HUES6 (cell line): ENCODE data around the gene ADPRHL1.
A peak's percentile ranks its signal among the peaks of the same experiment; 100 is the strongest.

ENCODE experiments used
- H3K27ac ChIP-seq: 2 replicates; pipeline ENCODE4 v1.7.0; 2013; ENCODE audit warnings: low read depth, mild to moderate bottlenecking, low read length, inconsistent platforms
- H3K27me3 ChIP-seq: 2 replicates; pipeline ENCODE4 v1.6.1; 2013; ENCODE audit warnings: low read length; ENCODE audit not compliant: control insufficient read depth, insufficient read depth
- H3K36me3 ChIP-seq: 2 replicates; pipeline ENCODE4 v1.6.1; 2013; ENCODE audit warnings: low read length; ENCODE audit not compliant: control insufficient read depth, insufficient read depth
- H3K4me1 ChIP-seq: 2 replicates; pipeline ENCODE4 v1.6.1; 2013; ENCODE audit warnings: low read length; ENCODE audit not compliant: control insufficient read depth, insufficient read depth
- H3K4me3 ChIP-seq: 2 replicates; pipeline ENCODE4 v1.5.1; 2013; ENCODE audit warnings: low read depth, low read length
- H3K9ac ChIP-seq: one replicate; pipeline ENCODE4 v1.6.1; 2013; ENCODE audit warnings: mild to moderate bottlenecking, low read length
- H3K9me3 ChIP-seq: 2 replicates; pipeline ENCODE4 v1.6.1; 2013; ENCODE audit warnings: low read depth, low read length; ENCODE audit not compliant: control insufficient read depth, insufficient read depth

Gene ADPRHL1

DNA sequence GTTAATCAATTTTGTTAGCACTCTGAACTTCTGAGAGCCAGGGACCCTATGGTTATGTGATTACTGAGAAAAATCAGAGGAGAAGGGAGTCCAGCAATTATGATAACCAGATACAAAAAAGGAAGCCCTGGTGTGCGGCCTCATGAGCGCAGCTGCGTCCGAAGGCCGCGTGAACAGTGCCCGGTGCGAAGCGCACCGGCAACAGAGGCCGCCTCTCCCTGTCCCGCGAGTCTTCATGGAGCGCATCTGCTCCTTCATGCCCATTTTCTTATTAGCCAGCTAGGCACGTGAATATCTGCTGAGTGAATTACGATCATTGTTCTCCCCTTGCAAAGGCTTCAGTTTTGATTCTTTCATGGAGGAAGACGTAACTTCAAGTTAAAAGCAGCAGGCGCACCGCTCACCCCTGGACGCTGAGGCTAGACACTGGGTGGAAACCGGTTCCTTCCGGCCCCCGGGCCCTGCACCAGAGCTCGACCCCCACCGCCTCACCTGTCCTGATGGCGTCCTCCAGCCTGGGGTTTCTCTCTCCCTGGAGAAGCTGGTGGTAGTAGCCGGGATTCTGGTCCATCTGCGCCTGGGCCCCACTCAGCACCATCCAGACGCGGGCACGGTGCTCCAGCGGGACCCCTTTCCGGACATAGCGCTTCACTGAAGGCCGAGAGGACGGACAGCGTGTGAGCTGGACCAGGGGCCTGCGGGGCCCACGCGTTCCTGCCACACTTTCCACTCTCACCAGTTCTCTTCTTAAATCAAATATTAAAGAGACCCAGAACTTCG is 98.3 kb downstream of the ADPRHL1 start:
- Histone ChIP-seq H3K4me3 (no peak overlapping the region), H3K9me3 (no peaks in the 10 kb centered on the region), H3K27ac (no peak overlapping the region), H3K4me1 (no peaks in the 10 kb centered on the region), H3K27me3 (no peaks in the 10 kb centered on the region), H3K9ac (no peak overlapping the region), H3K36me3 (peaks cover 55% of the 10 kb centered on the region)

- Histone ChIP-seq H3K4me1 (no peaks in the 10 kb centered on the region), H3K36me3 (peaks cover 55% of the 10 kb centered on the region), H3K9me3 (no peaks in the 10 kb centered on the region), H3K27ac (no peak overlapping the region), H3K4me3 (no peak overlapping the region), H3K27me3 (no peaks in the 10 kb centered on the region), H3K9ac (no peak overlapping the region)
Observed at GRCh38 chr13:113353254-113353653, 100.0 kb downstream of the ADPRHL1 start.

DNA sequence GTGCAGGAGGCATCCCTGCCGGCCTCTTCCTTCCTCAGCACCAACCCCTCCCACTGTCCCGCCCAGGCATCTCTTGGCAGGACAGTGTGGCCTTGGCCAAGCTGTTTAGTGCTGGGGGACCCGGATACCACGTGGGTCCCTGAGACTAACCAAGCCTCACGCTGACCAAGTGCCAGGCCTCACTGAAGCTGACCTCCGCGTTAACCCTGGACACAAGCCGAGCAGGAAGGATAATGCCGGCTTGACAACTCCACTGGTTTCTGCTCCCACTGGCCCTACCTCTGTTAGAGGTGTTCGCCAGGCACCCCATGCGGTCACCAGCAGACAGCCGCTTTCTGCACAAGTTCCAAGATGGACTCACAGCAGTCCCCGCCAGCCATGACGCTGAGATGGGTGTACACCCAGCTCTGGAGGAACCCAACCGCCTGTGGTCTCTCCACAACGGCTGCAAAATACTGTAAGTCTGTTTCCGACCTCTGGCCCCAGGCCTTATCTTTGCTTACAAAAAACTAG is 101.7 kb downstream of the ADPRHL1 start:
- H3K4me1 ChIP-seq = no peaks in the 10 kb centered on the region
- no peaks in the 10 kb centered on the region for H3K9me3 ChIP-seq
- H3K36me3 ChIP-seq = peaks cover 60% of the 10 kb centered on the region
- H3K4me3 ChIP-seq = no peak overlapping the region
- 0 out of 2 replicates have a peak overlapping the region, but pooled peaks have one; percentile 41 for H3K27ac ChIP-seq
- no peak overlapping the region for H3K9ac ChIP-seq
- no peaks in the 10 kb centered on the region for H3K27me3 ChIP-seq

DNA sequence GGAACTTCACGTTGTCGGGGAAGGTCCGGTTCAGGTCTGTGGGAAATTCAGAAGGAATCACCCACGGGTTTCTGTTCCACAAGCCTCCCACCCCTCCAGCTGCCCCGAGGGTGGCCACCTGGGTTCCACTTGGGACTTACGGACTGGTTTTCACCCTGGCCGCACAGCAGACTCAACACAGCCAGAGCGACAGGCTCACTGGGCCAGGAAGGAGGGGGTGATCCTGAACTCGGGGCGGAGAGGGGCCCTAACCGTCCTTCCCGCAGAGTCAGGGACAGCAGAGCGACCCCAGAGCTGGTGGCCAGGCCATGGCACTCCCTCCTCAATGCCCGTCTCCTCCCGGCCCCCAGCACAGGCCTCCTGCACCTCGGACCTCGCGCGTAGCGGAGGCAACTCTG is 102.4 kb downstream of the ADPRHL1 start:
- Histone ChIP-seq H3K36me3 (peaks cover 60% of the 10 kb centered on the region), H3K4me3 (no peak overlapping the region), H3K9me3 (no peaks in the 10 kb centered on the region), H3K9ac (no peak overlapping the region), H3K27ac (no peak overlapping the region), H3K4me1 (no peaks in the 10 kb centered on the region), H3K27me3 (no peaks in the 10 kb centered on the region)

DNA sequence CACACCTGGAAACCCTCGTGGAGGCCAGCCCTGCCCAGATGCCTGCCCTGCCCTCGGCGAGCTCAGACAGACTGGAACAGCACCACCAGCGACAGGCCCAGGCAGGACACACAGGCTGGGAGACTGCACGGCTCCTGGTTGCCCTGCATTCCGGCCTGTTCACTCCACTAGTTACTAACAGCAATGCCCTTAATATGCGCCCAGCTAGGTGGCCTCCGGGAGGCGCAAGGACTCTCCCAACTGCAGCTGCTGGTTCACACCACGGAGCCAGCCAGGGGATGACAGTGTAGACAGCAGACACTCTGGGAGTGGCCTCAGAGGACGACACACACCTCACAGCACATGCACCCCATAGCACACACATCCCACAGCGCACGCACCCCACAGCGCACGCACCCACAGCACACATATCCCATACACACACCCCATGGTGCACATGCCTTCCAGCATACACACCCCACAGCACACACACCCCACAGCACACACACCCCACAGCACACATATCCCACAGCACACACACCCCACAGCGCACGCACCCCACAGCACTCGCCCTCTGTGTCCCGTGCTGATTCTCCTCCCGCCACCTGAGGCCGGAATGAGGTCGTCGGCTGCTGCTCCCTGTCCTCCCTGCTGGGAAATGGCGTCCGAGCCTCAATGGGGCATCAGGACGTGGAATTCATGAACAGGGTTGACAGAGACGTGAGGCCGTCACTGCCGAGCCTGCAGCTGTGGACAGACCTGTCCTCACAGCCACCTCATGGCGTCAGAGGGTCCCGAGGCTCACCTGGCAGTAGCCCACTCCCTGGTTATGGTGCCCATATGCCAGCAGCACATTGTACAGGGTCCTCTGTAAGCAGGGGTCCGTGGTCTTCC is 103.0 kb downstream of the ADPRHL1 start:
- H3K9ac ChIP-seq = no peak overlapping the region
- H3K4me1 ChIP-seq = no peaks in the 10 kb centered on the region
- H3K4me3 ChIP-seq = no peak overlapping the region
- H3K36me3 ChIP-seq = peaks cover 65% of the 10 kb centered on the region
- no peaks in the 10 kb centered on the region for H3K27me3 ChIP-seq
- no peak overlapping the region for H3K27ac ChIP-seq
- H3K9me3 ChIP-seq = no peaks in the 10 kb centered on the region
